ENCODE data around the gene KRTAP5-2.

GRCh38 chr11:1597331-1597993 lies 632 bp downstream of the KRTAP5-2 start:
- TF ChIP-seq CTCF (IDR thresholded peaks at IDR 0.05; ENCODE audit: insufficient read depth, low read depth, low read length) = no peak
- no peak for TF ChIP-seq EZH2 (IDR thresholded peaks at IDR 0.05; ENCODE audit: insufficient read depth, low read length)

All from astrocyte (in vitro differentiated cells and primary cell).